Left cardiac atrium (tissue), 4 donors: ENCODE results near the gene DEDD2. TPM values are rescaled to one million over a fixed set of nuclear protein-coding genes. Genes with fewer than 3 reads are reported as not detected.

Experiments used
- ATAC-seq, 2 donors: fragments of 200-7000 bp; cut with Tn5 transposase; one replicate each; pipeline ENCODE4 v1.9.1; 2020; ENCODE audit warnings: mild to moderate bottlenecking in 2 of 2, moderate library complexity in 2 of 2
- DNase-seq: peaks from one replicate; pipeline ENCODE4 v3.0.0-alpha.2; 2020
- intact Hi-C, 2 donors: fragments of 100-400 bp; cut with DNase I; formaldehyde crosslinking; loops; one replicate each; pipeline versions ENCODE4 v1.14.1 to v1.15.1; 2022 to 2023
- total RNA-seq, 2 donors: library from RNA; stranded (reverse); fragmentation: NEBNext Ultra II Directional; extraction: Animal tissue kit (Norgen Biotek cat#: 25700); gene quantifications; one replicate each; pipeline ENCODE4 v1.2.1, GENCODE V29; 2021
- donor health status: DM: no; HTN: yes; CAD: no.
- donor health status: DM: no; HTN: yes; CAD: no; lungs with severe emphysema.
- donor health status: DM: yes; HTN: yes; CAD: no.
- donor health status: Dilated cardiomyopathy.

The DEDD2 gene
- total RNA-seq, 2 donors from 2014 or later = 10.7 to 17.6 TPM

DNA sequence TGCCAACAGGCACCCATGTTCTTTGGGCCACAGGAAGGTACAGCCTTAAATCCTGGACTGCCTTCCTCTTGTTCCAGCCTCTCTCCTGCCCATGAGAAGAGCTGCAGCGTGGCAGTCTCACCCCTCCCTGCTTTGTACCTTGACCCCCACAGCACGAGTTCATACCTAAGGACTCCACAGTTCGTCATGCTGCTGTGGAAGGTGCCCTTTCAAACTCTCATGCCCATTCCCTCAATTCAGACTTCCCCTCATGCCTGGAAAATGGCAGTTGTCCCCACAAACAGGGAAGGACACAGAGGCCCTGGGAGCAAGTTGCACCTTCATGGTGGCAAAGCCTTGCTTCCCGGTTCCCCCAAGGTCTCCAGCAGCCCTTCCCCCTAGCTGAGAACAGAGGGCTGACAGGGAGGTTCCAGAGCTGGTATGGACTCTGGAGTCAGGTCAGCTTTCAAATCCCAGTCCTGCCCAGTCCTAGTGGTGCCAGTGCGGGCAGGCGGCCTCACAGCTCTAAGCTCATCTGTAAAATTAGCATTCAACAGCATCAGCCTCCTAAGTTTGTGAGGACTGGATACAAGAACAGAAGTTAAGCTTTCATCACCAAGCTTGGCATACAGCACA lies 16.3 kb upstream of the DEDD2 start:
- no peak for ATAC-seq
- DNase-seq = no peak
- intact Hi-C loops = no loop called here

DNA sequence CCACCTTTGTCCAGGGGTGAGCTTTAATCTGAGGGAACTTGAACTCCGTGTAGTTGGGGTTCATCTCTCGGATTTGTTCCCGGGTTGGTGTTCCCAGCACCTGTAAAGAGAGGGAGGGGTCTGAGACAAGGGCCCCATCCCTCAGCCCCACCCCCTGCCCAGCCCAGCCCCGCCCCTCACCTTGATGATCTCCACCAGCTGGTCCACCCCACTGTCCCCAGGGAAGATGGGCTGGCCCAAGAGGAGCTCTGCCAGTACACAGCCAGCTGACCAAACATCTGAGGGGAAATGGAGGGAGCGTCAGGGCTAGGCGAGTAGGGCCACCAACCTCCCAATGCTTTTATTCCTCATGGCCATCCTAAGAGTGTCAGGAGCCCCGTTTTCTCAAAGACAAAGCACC lies 15.6 kb upstream of the DEDD2 start:
- DNase-seq = no peak
- no peak for ATAC-seq
- intact Hi-C loops = no loop called here

DNA sequence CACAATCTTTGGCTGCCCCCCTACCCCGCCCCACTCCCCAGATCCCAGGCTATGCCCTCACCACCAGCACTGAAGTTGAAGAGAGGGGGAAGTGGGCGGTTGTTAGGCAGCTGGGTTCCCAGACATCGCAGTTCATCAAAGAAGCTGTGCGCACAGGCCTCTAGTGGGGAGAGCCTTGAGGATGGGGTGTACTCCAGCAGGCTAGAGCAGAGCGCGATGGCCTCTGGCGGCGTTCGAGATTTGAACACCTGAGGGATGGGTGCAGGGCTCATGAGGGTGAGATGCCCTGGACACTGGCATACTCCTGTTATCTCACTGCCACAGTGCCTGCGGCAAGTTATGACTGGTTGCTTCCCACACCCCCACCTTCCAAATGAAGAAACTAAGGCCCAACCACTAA lies 15.0 kb upstream of the DEDD2 start:
- ATAC-seq (no peak), DNase-seq (no peak)
- intact Hi-C loops = no loop called here

- no peak for DNase-seq
- no peak for ATAC-seq
- intact Hi-C loops = no loop called here
These were observed 13.1 kb upstream of the DEDD2 start for GRCh38 chr19:42230571-42230970.

DNA sequence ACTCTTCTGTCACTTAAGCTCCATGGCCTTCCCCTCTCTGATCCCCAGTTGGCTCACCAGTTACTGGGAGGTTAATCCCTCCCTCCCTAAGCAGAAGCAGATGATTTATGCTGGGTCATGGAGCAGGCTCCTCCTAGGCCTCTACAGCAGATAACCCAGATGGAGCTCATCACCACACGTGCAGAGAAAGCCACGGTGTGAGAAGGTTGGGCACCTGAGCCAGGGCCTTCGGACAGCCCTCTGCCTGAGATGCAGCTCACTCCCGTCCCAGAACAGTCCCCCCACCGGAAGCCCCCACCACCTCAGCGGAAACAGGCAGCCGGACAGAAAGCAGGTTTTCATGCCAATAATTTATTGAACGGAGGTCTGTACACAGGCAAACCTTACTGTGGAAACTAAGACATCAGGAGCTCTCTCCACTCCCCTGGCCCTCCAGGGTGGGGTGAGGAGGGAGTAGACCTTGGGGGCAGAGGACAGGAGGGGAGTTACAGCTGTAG lies 12.4 kb upstream of the DEDD2 start:
- no peak for DNase-seq

DNA sequence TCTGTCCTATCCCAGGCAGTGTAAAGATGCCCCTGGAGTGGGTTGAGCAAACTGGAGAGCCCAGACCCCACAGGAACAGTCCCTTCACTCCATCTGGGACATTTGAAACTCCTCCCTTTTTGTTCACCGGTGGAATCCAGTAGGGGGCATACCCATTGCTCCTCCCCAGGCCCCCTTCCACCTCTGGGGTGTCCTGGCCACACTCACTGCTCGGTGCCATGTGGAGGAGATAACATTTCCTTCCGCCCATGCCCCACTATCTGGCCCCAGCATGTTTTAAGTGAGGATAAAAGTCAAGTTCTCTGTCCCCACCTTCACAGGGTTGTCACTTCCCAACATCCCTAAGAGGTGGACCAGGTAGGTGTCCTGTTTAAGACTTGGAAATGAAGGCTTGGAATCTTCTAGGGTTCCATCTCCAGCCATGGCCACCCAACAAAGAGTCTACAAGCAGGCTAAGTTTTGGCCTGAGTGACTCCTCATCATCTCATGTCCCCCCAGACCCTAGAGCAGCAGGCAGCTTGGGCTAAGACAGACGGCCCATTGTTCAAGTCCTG lies 11.9 kb upstream of the DEDD2 start:
- ATAC-seq (no peak), DNase-seq (no peak)
- intact Hi-C loops = no loop called here

More for the DNA sequence above, 12.4 kb upstream of the DEDD2 start:
- ATAC-seq = no peak
- intact Hi-C loops = no loop called here

GRCh38 chr19:42228641-42229040 lies 11.2 kb upstream of the DEDD2 start:
- DNase-seq (no peak), ATAC-seq (no peak)
- intact Hi-C loops = no loop called here

GRCh38 chr19:42226886-42227285 lies 9.4 kb upstream of the DEDD2 start:
- DNase-seq = no peak
- intact Hi-C loops = no loop called here
- no peak for ATAC-seq

- ATAC-seq = no peak
- intact Hi-C loops = no loop called here
- no peak for DNase-seq
These were observed 8.3 kb upstream of the DEDD2 start for GRCh38 chr19:42225718-42226292.

DNA sequence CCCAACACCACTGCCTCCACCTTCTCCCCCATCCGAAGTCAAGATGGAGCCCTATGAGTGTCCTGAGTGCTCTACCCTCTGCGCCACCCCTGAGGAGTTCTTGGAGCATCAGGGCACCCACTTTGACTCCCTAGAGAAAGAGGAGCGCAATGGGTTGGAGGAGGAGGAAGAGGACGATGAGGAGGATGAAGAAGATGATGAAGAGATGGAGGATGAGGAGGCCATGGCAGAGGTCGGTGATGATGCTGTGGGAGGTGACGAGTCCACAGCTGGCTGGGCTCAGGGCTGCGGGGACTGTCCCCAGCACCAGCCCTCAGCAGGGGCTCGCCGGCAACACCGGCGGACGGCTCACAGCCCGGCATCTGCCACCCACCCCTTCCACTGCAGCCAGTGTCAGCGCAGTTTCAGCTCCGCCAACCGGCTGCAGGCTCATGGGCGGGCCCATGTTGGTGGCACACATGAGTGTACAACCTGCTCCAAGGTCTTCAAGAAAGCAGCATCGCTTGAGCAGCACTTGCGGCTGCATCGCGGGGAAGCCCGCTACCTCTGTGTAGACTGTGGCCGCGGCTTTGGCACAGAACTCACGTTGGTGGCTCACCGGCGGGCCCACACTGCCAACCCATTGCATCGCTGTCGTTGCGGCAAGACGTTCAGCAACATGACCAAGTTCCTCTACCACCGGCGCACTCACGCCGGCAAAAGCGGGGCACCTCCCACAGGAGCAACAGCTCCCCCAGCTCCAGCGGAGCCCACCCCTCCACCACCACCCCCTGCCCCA lies 7.7 kb upstream of the DEDD2 start:
- ATAC-seq (no peak), DNase-seq (no peak)
- intact Hi-C loops = no loop called here

DNA sequence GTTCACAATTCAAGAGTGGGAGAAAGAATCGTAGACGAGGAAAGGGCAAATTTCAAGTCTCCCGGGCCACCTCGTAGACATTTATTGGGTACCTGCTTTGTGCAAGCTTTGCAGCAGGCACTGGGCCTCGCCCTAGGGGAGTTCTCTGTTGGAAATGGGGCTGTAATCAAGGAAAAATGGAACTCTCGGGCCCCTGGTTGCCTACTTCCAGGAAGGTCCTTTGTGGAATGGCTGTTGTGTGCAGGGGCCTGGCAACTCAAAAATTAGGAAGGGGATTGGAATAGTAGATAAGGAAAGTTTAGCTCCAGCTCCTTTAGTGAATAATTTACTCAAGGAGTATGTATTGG lies 3.2 kb upstream of the DEDD2 start:
- DNase-seq (no peak), ATAC-seq (no peak)
- intact Hi-C loops = no loop called here

DNA sequence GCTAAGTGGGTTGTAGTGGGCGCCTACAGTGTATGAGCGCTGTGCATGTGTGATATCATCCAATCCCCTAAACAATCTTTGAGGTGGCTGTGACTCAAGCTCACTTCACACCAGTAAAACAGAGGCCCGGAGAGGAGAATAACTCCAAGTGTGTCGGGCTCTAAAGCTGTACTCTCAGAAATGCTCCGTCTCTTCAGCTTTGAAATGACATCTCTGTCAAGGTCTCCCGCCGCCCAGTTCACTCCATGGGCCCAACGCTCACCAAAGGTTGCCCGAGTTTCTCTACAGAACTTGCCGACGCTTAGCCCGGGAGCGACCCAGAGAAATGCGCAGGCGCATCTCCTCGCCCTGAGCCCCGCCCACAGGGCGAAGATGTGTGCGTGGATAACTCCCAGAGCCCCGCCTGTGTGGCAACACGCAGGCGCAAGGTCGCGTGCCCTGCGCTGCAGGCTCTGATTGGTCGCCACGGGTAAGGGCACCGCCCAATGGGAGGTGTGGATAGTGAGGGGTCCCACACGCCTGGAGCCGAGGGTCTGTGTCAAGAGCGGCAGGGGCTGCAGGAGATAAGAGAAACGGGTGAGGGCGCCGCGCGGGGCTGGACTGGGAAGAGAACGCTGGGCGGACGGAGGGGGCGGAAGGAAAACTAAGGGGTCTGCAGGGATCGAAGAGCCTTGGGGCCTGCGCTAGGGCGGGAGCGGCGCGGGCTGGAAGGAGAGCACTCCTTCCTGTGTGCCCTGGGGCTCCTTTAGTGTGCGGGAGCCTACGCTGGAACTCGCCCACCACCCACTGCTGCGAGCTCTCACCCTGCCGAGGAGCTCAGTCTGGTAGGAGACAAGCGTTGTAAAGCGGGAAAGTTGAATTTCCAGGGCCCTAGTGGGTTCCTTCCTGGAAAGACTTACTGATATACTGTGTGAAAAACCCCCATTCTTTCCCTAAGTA lies 2.6 kb upstream of the DEDD2 start, which contains the start of gene ZNF526:
TSS of gene ZNF526 (plus strand) at position 501 of the 939 bp plus-strand sequence. CDS start 4,092 bp downstream, outside the sequence.
- ATAC-seq = peak; percentile 93 to 94
- intact Hi-C loops = no loop called here
- DNase-seq = peak; percentile 98

- peak; percentile 54 for DNase-seq
- peak; percentile 24 to 28 for ATAC-seq
- intact Hi-C loops = no loop called here
These were observed 591 bp downstream of the DEDD2 start for GRCh38 chr19:42216653-42217519.

- ATAC-seq (no peak), DNase-seq (no peak)
- intact Hi-C loops = no loop called here
These were observed 2.5 kb downstream of the DEDD2 start for GRCh38 chr19:42214810-42215485.

GRCh38 chr19:42212886-42213285 lies 4.6 kb downstream of the DEDD2 start:
- ATAC-seq = no peak
- DNase-seq = no peak
- intact Hi-C loops = no loop called here

GRCh38 chr19:42208612-42209011 lies 8.9 kb downstream of the DEDD2 start:
- ATAC-seq = no peak
- intact Hi-C loops = no loop called here
- no peak for DNase-seq

DNA sequence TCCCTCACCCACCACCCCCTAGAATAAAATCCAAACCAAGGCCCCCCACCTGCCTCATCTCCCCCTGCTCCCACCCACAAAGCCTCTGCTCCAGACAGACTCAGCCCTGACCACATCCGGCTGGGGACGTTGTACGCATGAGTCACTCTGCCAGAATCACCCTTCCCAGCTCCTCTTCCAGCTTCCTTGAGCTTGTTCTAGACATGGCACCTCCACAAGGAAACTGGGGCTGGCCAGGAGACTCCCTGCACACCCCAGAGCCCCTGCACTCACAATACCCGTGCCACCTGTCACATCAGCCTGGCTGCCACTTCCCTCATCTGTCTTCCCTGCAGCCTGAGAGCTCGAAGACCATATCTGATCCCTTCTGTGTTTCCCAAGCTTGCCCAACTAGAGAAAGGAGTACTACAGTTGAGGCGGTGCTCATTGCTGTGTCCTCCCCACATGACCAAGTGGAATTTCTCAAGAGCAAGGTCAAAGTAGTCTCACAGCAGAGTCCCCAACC lies 9.7 kb downstream of the DEDD2 start:
- intact Hi-C loops = no loop called here
- ATAC-seq = peak in 1 of 2 donors; percentile 52
- no peak for DNase-seq
